Stimulated activated naive CD8-positive, alpha-beta T cell treated with anti-CD3 and anti-CD28 coated beads, Interleukin-15, Interleukin-2, amounts not matched to agents 100 ng/mL and 50 ng/mL, for 24 hours (primary cell): ENCODE measurements around the gene MAP1S.

ENCODE experiments used
- H3K27ac Mint-ChIP-seq: one replicate; pipeline ENCODE4 v1.8.0; 2021; ENCODE audit warnings: mild to moderate bottlenecking, mixed read lengths
- H3K27me3 Mint-ChIP-seq: one replicate; pipeline ENCODE4 v1.8.0; 2021; ENCODE audit warnings: mixed read lengths
- H3K36me3 Mint-ChIP-seq: one replicate; pipeline ENCODE4 v1.8.0; 2021; ENCODE audit warnings: low read depth, mixed read lengths
- H3K4me1 Mint-ChIP-seq: one replicate; pipeline ENCODE4 v1.8.0; 2021; ENCODE audit warnings: low read depth, mixed read lengths
- H3K4me3 Mint-ChIP-seq: one replicate; pipeline ENCODE4 v1.8.0; 2021; ENCODE audit warnings: mild to moderate bottlenecking, mixed read lengths
- H3K9me3 Mint-ChIP-seq: one replicate; pipeline ENCODE4 v1.8.0; 2021; ENCODE audit warnings: mixed read lengths

Gene MAP1S

DNA sequence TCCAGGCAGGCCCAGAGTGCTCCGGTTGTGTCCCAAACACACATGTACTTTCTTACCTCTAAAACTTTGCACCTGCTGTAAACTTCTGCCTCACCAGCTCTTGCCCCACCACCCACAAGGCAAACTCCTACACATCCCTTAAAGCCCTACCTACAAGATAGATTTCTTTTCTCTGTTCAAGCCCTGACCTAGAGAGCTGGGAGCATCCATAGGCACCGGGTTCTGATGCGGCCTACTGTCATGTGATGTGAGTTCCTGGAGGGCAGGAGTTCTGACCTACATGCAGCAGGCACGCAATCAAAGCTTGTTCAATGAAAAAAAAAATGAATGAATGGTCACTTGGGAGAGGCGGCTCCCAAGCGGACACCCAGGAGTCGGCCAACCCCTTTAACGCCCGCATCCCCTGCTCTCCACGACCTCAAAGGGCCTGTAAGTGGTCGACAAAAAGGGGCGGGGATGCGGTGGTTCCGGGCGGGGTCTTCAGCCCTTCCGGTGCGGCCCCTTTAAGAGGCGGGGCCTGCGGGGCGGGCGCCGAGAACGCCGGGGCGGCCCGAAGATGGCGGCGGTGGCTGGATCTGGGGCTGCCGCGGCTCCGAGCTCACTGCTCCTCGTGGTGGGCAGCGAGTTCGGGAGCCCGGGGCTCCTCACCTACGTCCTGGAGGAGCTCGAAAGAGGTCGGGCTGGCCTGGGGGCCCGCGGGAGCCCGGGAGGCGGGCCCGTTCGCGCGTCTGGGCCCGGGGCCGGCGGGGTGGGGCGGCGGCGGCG is at the start of gene MAP1S:
MAP1S (plus strand) TSS at position 534 of the 765 bp plus-strand sequence; CDS start at position 557, 23 bp downstream.
- Mint-ChIP-seq H3K4me1 (peaks cover 36% of the 10 kb centered on the region), H3K4me3 (peak within 1 kb of the TSS; percentile 88), H3K9me3 (no peaks in the 10 kb centered on the region), H3K36me3 (peaks cover 7% of the 10 kb centered on the region), H3K27me3 (no peaks in the 10 kb centered on the region), H3K27ac (peak within 1 kb of the TSS; percentile 85)

GRCh38 chr19:17671906-17672305 is 47.4 kb upstream of the MAP1S start:
- H3K9me3 Mint-ChIP-seq = no peaks in the 10 kb centered on the region
- H3K27me3 Mint-ChIP-seq = peaks cover 7% of the 10 kb centered on the region
- H3K4me3 Mint-ChIP-seq = no peak overlapping the region
- no peaks in the 10 kb centered on the region for H3K36me3 Mint-ChIP-seq
- H3K27ac Mint-ChIP-seq = no peak overlapping the region
- no peaks in the 10 kb centered on the region for H3K4me1 Mint-ChIP-seq

- H3K27me3 Mint-ChIP-seq = peaks cover 23% of the 10 kb centered on the region
- no peak overlapping the region for H3K4me3 Mint-ChIP-seq
- H3K4me1 Mint-ChIP-seq = no peaks in the 10 kb centered on the region
- no peak overlapping the region for H3K27ac Mint-ChIP-seq
- no peaks in the 10 kb centered on the region for H3K36me3 Mint-ChIP-seq
- no peaks in the 10 kb centered on the region for H3K9me3 Mint-ChIP-seq
These were observed 45.1 kb upstream of the MAP1S start for GRCh38 chr19:17673937-17674799.

DNA sequence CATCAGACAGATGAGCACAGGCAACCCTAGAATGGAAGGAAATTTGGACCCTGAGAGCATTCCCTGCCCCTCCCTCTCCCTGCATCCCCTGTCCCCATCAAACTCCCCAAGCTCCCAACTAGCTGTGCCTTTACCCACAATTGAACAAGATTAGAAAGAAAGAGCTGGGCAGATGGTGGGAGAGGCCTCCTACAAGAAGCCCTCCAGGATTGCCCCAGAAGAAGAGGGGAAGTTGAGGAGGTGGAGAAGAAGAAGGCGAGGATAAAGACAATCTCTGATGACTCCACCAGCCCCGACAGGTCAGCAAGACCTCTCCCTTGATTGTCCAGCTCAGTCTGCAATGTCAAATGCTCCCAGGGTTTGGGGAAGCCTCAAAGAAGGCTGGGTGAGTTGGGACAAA is 43.0 kb upstream of the MAP1S start:
- no peak overlapping the region for H3K4me3 Mint-ChIP-seq
- peaks cover 40% of the 10 kb centered on the region for H3K27me3 Mint-ChIP-seq
- no peak overlapping the region for H3K27ac Mint-ChIP-seq
- H3K4me1 Mint-ChIP-seq = peaks cover 10% of the 10 kb centered on the region
- H3K36me3 Mint-ChIP-seq = no peaks in the 10 kb centered on the region
- no peaks in the 10 kb centered on the region for H3K9me3 Mint-ChIP-seq

DNA sequence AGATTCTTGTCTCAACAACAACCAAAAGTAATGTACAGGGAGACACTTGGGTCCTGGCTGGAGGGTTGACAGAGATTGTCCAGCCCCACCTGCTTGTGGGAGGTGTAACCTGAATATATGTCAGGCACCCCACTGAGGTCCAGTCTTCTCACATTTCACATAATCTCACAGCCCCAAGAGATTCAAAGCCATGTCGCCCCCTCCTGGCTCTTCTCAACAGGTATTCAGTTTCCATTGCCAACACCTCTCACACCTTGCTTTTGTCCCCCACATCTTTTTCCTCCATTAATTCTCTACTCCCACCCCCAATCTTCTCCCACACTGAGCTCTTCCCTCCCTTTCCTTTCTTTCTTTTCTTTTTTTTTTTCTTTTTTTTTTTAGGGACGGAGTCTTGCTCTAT is 42.3 kb upstream of the MAP1S start:
- peaks cover 10% of the 10 kb centered on the region for H3K4me1 Mint-ChIP-seq
- no peaks in the 10 kb centered on the region for H3K36me3 Mint-ChIP-seq
- H3K9me3 Mint-ChIP-seq = no peaks in the 10 kb centered on the region
- H3K27ac Mint-ChIP-seq = no peak overlapping the region
- H3K27me3 Mint-ChIP-seq = peaks cover 42% of the 10 kb centered on the region
- H3K4me3 Mint-ChIP-seq = no peak overlapping the region

- Mint-ChIP-seq H3K27me3 (peaks cover 53% of the 10 kb centered on the region), H3K4me3 (no peak overlapping the region), H3K9me3 (no peaks in the 10 kb centered on the region), H3K4me1 (peaks cover 10% of the 10 kb centered on the region), H3K27ac (no peak overlapping the region), H3K36me3 (no peaks in the 10 kb centered on the region)
These were observed 40.4 kb upstream of the MAP1S start for GRCh38 chr19:17678836-17679235.

GRCh38 chr19:17679526-17680229 is 39.6 kb upstream of the MAP1S start:
- H3K27me3 Mint-ChIP-seq = peaks cover 62% of the 10 kb centered on the region
- no peak overlapping the region for H3K27ac Mint-ChIP-seq
- peaks cover 10% of the 10 kb centered on the region for H3K4me1 Mint-ChIP-seq
- H3K4me3 Mint-ChIP-seq = peak overlapping the region; percentile 35
- no peaks in the 10 kb centered on the region for H3K9me3 Mint-ChIP-seq
- H3K36me3 Mint-ChIP-seq = no peaks in the 10 kb centered on the region

DNA sequence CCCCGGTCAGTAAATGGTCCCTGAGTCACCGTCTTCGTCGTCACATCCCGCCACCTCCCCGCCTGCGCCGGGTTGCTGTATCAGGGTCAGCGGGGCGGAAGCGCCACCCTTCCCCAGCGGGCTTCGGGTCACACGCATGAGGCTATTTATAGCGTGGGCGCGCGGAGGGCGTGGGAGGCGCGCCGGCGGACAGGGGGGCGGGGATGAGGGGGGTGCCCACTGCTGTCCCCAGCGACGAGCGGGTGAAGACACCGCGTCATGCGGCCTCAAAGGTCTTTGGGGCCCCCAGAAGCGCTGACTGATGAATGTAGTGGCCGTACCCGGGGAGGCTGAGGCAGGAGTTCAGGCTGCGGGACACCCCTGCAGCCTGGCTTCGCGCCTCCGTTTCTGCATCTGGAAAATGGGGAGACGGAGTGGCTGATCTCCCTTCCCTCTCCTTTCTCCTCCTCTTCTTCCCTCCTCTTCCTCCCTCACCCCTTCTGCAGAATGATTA is 39.0 kb upstream of the MAP1S start:
- Mint-ChIP-seq H3K9me3 (no peaks in the 10 kb centered on the region), H3K36me3 (no peaks in the 10 kb centered on the region), H3K27ac (no peak overlapping the region), H3K4me1 (peaks cover 10% of the 10 kb centered on the region), H3K27me3 (peaks cover 68% of the 10 kb centered on the region), H3K4me3 (peak overlapping the region; percentile 35)

DNA sequence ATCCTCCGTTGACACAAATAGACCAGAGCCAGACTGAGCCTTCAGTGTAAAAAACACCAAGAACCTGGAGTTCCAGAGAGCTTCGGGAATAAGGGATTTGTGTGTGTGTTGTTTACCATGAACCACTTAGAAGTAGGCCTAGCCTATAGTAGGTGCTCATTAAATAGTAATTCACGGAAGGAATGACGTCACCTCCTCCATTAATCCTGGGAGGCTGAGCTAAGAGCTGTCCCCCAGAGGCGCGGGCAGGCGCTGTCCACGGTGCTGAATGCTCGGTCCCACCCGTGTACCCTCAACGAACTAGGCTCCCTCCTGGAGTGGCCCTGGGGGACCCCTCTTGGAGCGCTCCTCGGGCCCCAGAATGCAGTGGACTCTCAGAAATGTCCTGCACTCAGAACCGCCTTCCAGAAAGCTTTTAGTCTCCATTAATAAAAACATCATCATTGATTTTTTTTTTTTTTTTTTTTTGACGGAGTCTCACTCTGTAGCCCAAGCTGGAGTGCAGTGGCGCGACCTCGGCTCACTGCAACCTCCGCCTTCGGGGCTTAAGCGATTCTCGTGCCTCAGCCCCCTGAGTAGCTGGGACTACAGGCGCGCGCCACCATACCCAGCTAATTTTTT is 37.7 kb upstream of the MAP1S start:
- no peak overlapping the region for H3K27ac Mint-ChIP-seq
- H3K27me3 Mint-ChIP-seq = peaks cover 68% of the 10 kb centered on the region

GRCh38 chr19:17682273-17682672 is 37.0 kb upstream of the MAP1S start:
- Mint-ChIP-seq H3K27ac (no peak overlapping the region), H3K36me3 (no peaks in the 10 kb centered on the region), H3K9me3 (no peaks in the 10 kb centered on the region), H3K4me3 (no peak overlapping the region), H3K27me3 (peaks cover 70% of the 10 kb centered on the region), H3K4me1 (peaks cover 10% of the 10 kb centered on the region)

More for the DNA sequence above, 37.7 kb upstream of the MAP1S start:
- peaks cover 10% of the 10 kb centered on the region for H3K4me1 Mint-ChIP-seq
- no peaks in the 10 kb centered on the region for H3K9me3 Mint-ChIP-seq
- H3K4me3 Mint-ChIP-seq = no peak overlapping the region
- H3K36me3 Mint-ChIP-seq = no peaks in the 10 kb centered on the region

DNA sequence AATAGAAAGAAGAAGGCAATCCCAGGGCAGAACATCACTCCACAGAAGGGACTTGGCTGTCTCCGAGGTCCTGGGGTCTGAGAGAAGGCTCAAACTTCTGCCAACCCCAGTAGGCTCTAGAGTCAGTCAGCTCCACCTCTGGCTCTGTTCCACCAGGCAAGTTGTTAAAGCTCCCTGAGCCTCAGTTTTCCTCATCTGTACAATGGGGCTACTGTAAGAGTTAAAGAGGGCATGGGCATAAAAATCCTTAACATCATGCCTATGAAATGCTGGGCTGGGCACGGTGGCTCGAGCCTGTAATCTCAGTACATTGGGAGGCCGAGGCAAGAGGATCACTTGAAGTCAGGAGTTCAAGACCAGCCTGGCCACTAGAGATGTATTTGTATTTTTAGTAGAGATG is 36.2 kb upstream of the MAP1S start:
- peaks cover 68% of the 10 kb centered on the region for H3K27me3 Mint-ChIP-seq
- no peaks in the 10 kb centered on the region for H3K9me3 Mint-ChIP-seq
- H3K36me3 Mint-ChIP-seq = no peaks in the 10 kb centered on the region
- peaks cover 15% of the 10 kb centered on the region for H3K4me1 Mint-ChIP-seq
- no peak overlapping the region for H3K4me3 Mint-ChIP-seq
- no peak overlapping the region for H3K27ac Mint-ChIP-seq

DNA sequence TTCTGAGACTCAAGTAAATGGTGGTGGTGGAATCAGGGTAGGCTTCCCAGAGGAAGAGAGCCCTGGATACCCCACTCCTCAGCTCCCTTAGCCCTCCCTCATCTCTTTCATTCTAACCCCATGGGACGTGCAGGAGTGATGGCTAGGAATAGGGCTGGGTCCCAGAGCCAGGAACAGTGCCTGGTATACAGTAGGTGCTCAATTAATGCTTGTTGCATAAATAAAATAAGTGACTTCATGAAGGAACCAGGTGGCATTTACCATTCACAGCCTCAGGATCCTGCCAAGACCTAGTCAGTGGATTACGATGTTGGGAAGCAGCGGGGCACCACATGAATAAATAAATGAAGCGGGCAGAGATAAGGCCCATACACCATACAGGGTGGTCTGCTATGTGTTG is 35.0 kb upstream of the MAP1S start:
- H3K27me3 Mint-ChIP-seq = peaks cover 70% of the 10 kb centered on the region
- H3K4me1 Mint-ChIP-seq = peaks cover 19% of the 10 kb centered on the region
- no peaks in the 10 kb centered on the region for H3K36me3 Mint-ChIP-seq

GRCh38 chr19:17685451-17686022 is 33.7 kb upstream of the MAP1S start:
- no peak overlapping the region for H3K27ac Mint-ChIP-seq
- no peak overlapping the region for H3K4me3 Mint-ChIP-seq
- H3K9me3 Mint-ChIP-seq = no peaks in the 10 kb centered on the region
- no peaks in the 10 kb centered on the region for H3K36me3 Mint-ChIP-seq
- H3K4me1 Mint-ChIP-seq = peaks cover 10% of the 10 kb centered on the region
- peaks cover 63% of the 10 kb centered on the region for H3K27me3 Mint-ChIP-seq

More for the DNA sequence above, 35.0 kb upstream of the MAP1S start:
- Mint-ChIP-seq H3K9me3 (no peaks in the 10 kb centered on the region), H3K4me3 (no peak overlapping the region), H3K27ac (no peak overlapping the region)

DNA sequence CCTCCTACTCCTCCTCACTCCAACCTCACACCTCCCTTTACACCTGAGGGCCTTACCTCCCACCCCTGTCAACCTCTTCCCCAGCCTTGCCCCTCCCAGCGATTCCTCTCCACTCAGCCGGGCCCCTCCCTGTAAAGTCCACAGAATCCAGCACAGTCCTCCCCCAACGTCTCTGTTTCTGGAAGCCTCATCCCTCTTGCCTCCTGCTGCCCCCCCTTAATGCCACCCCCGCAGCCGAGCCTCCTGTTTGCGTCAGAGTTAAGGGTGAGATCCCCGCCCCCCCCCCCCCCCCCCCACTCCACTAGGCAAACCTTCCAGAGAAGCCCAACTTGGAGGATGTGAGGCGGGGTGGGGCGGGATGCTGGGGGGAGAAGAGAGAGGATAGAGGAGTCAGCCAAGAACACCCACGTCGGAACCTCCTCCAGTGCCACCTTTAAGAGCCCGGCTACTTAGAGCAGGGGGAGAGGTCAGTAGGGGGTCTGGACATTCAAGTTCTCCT is 33.2 kb upstream of the MAP1S start:
- H3K4me1 Mint-ChIP-seq = peaks cover 8% of the 10 kb centered on the region
- no peak overlapping the region for H3K27ac Mint-ChIP-seq
- no peaks in the 10 kb centered on the region for H3K9me3 Mint-ChIP-seq
- peaks cover 62% of the 10 kb centered on the region for H3K27me3 Mint-ChIP-seq
- no peaks in the 10 kb centered on the region for H3K36me3 Mint-ChIP-seq
- H3K4me3 Mint-ChIP-seq = no peak overlapping the region
